Measurements from ENCODE around the gene RAB27B.

Gene RAB27B

GRCh38 chr18:54879691-54880090, 51.4 kb downstream of the RAB27B start:
- no peak for DNase-seq (ENCODE audit: low read depth)
- TF ChIP-seq, protein P1, sequence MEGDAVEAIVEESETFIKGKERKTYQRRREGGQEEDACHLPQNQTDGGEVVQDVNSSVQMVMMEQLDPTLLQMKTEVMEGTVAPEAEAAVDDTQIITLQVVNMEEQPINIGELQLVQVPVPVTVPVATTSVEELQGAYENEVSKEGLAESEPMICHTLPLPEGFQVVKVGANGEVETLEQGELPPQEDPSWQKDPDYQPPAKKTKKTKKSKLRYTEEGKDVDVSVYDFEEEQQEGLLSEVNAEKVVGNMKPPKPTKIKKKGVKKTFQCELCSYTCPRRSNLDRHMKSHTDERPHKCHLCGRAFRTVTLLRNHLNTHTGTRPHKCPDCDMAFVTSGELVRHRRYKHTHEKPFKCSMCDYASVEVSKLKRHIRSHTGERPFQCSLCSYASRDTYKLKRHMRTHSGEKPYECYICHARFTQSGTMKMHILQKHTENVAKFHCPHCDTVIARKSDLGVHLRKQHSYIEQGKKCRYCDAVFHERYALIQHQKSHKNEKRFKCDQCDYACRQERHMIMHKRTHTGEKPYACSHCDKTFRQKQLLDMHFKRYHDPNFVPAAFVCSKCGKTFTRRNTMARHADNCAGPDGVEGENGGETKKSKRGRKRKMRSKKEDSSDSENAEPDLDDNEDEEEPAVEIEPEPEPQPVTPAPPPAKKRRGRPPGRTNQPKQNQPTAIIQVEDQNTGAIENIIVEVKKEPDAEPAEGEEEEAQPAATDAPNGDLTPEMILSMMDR (IDR thresholded peaks at IDR 0.05; ENCODE audit: control insufficient read depth, insufficient read depth, low read depth, low read length, missing control alignments), result no peak
- no peak overlapping the region for H3K4me3 ChIP-seq (ENCODE audit: control insufficient read depth, low read depth, low read length)

- TF ChIP-seq, protein P1 (IDR thresholded peaks at IDR 0.05; ENCODE audit: control insufficient read depth, insufficient read depth, low read depth, low read length, missing control alignments), result no peak
- H3K4me3 ChIP-seq (ENCODE audit: control insufficient read depth, low read depth, low read length), result no peak overlapping the region
- no peak for DNase-seq (ENCODE audit: low read depth)
These were observed 52.3 kb downstream of the RAB27B start for GRCh38 chr18:54880395-54881105.

- TF ChIP-seq, protein P1 (IDR thresholded peaks at IDR 0.05; ENCODE audit: control insufficient read depth, insufficient read depth, low read depth, low read length, missing control alignments), result no peak
- DNase-seq (ENCODE audit: low read depth), result no peak
- no peak overlapping the region for H3K4me3 ChIP-seq (ENCODE audit: control insufficient read depth, low read depth, low read length)
These were observed 53.0 kb downstream of the RAB27B start for GRCh38 chr18:54881229-54881768.

DNA sequence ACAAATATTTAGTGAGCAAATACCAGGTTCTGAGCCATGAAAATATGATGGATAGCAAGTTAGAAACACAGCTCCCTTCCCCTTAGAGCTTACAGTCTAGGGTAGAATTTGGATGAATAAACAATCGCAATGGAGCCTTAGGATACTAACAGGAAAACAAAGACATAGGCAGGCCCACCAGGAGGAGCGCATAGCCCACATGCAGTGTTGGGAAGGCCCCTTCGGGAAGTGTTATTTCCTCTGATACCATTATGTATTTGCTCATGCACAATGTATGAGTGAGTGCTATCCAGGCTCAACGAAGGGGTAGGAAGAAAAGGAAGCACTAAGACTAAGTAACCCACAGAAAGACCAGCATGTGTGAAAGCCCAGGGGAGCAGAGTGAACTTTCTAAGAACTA, 54.0 kb downstream of the RAB27B start:
- H3K4me3 ChIP-seq (ENCODE audit: control insufficient read depth, low read depth, low read length), result no peak overlapping the region
- DNase-seq (ENCODE audit: low read depth), result no peak
- TF ChIP-seq, protein P1 (IDR thresholded peaks at IDR 0.05; ENCODE audit: control insufficient read depth, insufficient read depth, low read depth, low read length, missing control alignments), result no peak

DNA sequence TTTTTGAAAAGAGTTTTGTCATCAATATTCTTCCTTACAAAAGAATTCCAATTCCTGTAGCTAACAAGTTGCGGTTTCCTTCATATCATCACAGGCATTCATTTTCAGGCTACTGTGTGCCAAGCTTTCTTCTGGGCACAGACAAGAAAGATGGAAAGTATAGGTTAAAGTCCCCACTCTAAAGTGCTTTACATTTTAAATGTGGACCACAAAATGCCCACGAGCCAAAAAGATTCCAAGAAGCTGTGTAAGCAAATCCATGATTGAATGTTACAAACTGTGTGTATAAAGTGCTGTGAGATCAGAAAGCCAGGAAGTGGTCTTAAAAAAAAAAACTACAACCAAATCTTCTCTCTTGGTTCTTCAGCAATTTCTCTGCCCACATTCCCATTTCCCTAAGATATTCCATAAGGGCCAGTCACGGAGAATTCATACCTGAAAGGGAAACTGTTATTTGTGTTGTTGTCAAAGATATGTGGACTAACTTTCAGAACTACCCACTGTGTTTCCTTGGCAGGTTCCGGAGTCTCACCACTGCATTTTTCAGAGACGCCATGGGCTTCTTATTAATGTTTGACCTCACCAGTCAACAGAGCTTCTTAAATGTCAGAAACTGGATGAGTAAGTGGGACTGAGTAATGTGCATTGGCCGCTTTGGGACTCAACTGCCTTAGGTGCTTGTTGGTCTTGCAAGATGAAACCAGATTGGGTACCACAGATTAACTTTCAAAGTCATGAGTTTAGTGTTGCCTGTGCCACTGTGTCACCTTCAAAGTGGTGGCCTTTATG, 55.7 kb downstream of the RAB27B start:
- no peak overlapping the region for H3K4me3 ChIP-seq (ENCODE audit: control insufficient read depth, low read depth, low read length)
- DNase-seq (ENCODE audit: low read depth), result no peak

GRCh38 chr18:54888378-54888777, 60.1 kb downstream of the RAB27B start:
- H3K4me3 ChIP-seq (ENCODE audit: control insufficient read depth, low read depth, low read length), result no peak overlapping the region

More for the DNA sequence above, 55.7 kb downstream of the RAB27B start:
- TF ChIP-seq, protein P1 (IDR thresholded peaks at IDR 0.05; ENCODE audit: control insufficient read depth, insufficient read depth, low read depth, low read length, missing control alignments), result no peak

More at GRCh38 chr18:54888378-54888777, 60.1 kb downstream of the RAB27B start:
- DNase-seq (ENCODE audit: low read depth), result no peak
- TF ChIP-seq, protein P1 (IDR thresholded peaks at IDR 0.05; ENCODE audit: control insufficient read depth, insufficient read depth, low read depth, low read length, missing control alignments), result no peak

Measured in AG09309 (cell line).